Hematopoietic multipotent progenitor cell treated with erythropoietin and hydrocortisone succinate and interleukin-3 and kit ligand, for 8 days (in vitro differentiated cells): ENCODE results near the gene LSR.

ENCODE experiments used
- DNase-seq: peaks from one replicate; pipeline ENCODE4 v3.0.0-alpha.2; 2015

Gene LSR

DNA sequence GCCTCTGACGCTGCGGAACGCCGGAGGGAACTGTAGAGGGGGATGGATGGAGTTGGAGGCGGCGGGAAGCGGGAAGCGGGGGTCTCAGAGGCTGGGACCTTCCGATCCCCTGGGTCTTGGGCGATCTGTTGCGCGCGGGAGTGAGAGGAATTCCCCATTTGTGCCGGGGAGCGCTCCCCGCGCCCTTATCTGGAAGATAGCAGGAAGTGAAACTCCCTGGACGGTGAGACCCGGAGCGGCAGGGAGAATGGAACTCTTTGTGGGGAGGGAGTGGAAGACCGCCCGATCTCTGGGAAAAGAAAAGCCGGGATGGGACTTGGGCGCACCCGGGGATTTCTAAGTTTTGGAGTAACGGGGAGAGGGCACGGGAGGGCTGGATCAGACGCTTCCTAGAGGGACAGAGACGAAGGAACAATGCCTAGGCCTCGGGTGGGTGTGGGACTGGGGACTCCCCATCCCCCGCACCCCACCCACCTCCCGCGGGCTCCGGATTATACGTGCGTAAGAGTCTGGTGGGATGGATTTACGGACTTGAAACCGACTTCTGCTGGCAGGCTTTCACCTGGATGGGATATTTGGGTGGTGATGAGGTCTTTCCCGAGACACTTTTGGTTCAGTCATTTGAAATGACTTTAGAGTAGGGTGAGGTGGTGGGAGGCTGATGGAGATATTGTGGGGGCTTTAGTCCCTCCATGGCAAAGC is 495 bp downstream of the LSR start:
- DNase-seq, result no peak

DNA sequence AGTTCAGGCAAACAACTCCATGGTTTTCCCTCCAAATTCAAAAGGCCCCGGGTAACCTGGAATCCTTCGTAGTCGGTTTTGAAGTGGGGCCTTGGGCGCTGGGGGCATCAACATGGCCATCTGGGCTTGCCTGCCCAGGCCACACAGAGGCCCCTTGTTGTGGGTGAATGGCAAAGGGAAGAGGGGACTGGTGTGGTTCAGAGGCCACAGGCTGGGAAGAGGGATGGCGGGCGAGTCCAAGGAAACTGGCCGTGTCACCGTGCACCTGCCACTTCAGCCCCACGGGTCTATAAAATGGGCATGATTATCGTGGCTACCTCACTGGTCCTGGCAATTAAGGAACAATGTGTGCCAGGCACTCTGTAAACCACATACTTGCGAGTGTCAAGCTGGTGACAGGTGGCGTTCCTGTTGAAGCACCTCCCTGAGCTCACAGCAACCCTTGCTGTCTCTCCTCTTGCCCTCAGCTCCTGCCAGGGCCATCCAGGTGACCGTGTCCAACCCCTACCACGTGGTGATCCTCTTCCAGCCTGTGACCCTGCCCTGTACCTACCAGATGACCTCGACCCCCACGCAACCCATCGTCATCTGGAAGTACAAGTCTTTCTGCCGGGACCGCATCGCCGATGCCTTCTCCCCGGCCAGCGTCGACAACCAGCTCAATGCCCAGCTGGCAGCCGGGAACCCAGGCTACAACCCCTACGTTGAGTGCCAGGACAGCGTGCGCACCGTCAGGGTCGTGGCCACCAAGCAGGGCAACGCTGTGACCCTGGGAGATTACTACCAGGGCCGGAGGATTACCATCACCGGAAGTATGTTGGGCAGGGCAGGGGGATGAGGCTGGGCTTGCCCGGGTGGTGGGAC is 1.3 kb downstream of the LSR start:
- no peak for DNase-seq

DNA sequence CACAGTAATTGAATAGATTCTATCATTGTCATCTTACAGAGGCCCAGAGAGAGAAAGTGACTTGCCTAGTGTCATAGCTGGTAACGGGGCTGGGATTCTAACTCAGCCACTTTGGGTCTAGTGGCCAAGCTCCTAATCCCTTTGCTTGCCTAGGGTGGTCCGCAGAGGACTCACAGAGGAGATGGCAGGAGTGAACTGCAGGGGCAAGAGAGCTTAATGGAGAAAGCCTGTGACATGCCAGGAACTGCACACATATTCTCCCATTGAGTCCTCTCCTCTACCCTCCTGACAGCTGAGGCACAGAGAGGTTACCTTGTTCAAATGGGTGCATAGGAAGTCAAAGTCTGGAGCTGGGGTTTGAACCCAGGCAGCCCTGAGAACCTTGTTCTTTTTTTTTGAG is 2.7 kb downstream of the LSR start:
- DNase-seq, result no peak

GRCh38 chr19:35253316-35254286 is 4.8 kb downstream of the LSR start:
- DNase-seq, result no peak

DNA sequence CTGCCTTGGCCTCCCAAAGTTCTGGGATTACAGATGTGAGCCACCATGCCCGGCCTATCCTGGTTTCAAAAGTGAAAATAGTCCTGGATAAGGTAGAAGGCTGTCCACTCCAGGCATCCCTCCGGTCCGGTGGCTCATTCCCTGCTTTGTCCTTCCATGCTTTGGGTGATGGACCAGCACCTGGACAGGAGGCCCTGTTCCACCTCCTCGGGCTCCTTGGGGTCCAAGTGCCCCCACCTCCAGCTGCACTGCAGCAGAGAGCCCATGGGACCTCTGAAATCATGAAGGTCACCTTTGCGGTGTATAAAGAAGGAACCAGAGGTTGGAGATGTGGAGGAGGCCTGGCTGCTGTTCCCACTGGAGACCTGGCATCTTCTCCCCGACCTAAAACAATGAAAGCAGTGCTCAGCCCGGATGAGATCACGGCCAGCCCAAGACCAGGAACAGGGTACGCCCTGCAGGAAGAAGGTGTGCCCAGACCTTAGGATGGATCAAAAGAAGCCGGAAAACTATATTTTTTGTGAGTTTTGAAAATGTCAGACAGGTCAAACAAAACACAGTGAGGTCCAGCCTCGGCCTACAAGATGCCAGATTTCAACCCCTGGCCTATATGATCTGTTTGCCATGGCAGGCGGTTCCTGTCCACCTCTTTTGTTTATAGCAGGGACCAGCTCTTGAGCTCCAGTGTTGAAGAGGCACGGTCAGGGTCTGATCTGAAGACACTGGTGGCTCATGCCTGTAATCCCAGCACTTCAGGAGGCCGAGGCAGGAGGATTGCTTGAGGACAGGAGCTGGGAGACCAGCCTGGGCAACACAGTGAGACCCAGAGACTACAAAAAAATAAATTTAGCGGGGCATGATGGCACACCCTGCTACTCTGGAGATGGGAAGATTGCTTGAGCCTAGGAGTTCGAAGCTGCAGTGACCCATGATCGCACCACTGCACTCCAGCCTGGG is 5.8 kb downstream of the LSR start:
- DNase-seq, result no peak

- no peak for DNase-seq
These were observed 7.8 kb downstream of the LSR start for GRCh38 chr19:35256566-35256965.

DNA sequence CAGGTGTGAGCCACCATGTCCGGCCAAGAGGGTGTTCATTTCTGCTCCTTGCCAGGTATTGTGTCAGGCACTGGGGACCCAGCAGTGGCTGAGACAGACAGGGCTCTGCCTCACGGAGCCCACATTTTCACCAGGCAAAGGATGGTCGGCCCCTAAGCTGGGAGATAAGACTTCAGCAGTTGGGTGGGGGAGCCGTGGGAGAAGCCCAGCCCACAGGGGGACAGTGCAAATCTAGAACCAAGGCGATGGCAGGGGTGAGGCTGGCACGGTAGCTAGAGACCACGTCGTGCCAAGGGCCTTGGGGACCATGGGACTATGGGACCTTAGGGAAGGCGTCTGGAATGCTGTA is 8.3 kb downstream of the LSR start:
- DNase-seq, result peak; percentile 13

GRCh38 chr19:35260694-35261304 is 12.0 kb downstream of the LSR start:
- DNase-seq, result no peak

DNA sequence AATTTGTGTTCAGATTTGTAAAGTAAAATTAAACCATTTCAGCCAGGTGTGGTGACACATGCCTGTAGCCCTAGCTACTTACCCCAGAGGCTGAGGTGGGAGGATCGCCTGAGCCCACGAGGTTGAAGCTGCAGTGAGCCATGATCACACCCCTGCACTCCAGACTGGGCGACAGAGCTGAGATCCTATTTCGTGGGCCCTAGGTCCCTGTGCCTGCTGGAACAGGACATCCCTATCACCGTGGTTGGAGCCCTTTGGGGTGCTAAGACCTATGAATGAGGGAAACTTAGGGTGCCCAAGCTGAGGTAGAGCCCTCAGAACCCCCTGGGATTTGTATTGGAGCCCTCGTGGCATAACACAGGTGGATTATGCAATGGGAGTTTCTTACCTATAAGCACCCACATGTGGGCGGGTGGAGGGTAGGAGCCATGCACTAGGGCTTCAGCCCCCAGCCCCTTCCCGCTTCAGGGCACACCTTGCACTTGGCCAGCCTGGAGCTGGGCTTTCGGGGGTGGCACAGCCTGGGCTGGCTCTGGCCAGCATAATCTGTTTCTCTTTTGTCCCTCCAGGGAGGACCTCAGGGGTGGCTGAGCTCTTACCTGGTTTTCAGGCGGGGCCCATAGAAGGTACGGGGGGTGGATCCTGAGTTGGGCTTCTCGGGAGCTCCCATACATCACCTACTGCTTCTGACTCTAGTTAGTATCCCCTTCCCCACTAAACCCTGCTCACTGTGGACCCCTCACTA is 12.7 kb downstream of the LSR start:
- no peak for DNase-seq

DNA sequence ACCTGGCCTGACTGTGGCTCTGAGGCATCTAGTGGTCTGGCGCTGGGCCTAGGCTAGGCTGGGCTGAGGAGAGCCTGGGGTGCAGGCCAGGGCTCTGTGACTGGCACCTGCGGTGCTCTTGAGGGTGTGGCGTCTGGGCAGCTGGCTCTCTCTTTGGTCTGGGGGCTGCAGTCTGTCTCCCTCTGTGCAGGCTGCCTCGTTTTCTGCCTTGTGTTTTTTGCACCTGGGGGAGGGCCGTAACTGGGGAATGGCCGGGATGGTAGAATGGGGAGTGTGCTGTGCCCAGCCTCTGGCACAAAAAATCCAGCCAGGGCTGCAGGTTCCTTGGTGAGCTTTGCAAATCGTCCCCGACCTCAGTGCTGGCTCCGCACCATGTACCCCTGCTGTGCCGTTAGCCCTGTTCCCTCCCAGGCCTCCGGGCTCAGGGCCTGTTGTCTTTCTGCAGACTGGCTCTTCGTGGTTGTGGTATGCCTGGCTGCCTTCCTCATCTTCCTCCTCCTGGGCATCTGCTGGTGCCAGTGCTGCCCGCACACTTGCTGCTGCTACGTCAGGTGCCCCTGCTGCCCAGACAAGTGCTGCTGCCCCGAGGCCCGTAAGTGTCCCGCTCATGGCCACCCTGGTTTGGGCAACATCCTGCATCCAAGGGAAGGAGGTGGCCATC is 13.4 kb downstream of the LSR start:
- no peak for DNase-seq

GRCh38 chr19:35264268-35265125 is 15.7 kb downstream of the LSR start:
- no peak for DNase-seq

DNA sequence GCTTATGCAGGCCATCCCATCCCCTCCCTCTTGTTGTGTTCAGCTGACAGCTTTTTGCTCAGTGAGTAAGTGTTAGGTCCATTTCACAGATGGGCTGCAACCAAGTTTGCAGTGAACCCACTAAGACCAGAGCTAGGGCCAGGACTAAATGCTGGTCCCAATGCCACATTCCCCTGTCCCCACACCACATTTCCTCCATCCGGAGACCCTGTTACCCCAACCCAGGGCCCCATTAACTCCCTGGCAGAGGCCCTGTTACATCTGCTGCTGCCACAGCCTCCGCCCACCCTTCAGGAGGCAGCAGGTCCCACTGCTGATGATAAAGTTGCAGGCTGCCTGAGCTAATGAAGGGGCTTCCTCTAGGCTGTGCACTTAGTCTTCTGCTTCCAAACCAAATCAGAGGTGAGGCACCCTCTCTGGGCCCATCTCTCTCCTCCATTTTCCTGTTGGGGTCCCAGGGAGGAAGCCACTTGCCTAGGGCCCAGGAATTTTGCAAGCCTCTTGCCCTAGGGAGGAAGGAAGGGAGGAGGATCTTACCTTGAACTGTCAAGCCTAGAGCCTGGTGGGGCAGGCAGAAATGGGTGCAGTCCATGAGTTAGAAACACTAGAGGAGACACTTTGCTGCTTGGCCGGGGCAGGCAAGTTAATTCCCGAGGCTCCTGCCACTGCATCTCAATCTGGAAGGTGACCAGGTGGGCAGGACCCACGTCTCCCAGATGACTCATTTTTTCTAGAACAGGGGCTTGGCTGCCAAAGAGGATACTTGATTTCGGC is 16.5 kb downstream of the LSR start:
- peak; percentile 15 for DNase-seq

GRCh38 chr19:35265900-35266519 is 17.2 kb downstream of the LSR start:
- DNase-seq, result no peak

GRCh38 chr19:35266520-35267352 is 17.9 kb downstream of the LSR start:
- DNase-seq, result peak; percentile 18

DNA sequence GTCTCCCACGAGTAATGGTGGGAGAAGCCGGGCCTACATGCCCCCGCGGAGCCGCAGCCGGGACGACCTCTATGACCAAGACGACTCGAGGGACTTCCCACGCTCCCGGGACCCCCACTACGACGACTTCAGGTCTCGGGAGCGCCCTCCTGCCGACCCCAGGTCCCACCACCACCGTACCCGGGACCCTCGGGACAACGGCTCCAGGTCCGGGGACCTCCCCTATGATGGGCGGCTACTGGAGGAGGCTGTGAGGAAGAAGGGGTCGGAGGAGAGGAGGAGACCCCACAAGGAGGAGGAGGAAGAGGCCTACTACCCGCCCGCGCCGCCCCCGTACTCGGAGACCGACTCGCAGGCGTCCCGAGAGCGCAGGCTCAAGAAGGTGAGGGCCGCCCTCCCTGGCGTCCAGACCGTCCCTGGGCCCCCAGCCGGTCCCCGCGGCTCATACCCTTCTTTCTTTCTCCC is 18.6 kb downstream of the LSR start:
- DNase-seq, result peak; percentile 17

GRCh38 chr19:35267818-35268535 is 19.2 kb downstream of the LSR start:
- DNase-seq, result peak; percentile 72
